Measurements from ENCODE around the gene HMGXB3. TPM values are rescaled to one million over a fixed set of nuclear protein-coding genes. Genes with fewer than 3 reads are reported as not detected.

HMGXB3 gene
- total RNA-seq, 1 experiment from 2014 or later, result 43.8 TPM

DNA sequence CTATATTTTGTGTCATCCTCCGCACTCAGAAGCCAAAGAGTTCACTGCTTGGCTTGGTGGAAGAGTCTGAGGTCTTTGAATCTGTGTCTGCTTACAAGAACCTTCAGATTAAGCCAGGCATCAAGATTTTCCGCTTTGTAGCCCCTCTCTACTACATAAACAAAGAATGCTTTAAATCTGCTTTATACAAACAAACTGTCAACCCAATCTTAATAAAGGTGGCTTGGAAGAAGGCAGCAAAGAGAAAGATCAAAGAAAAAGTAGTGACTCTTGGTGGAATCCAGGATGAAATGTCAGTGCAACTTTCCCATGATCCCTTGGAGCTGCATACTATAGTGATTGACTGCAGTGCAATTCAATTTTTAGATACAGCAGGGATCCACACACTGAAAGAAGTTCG lies 19.3 kb upstream of the HMGXB3 start:
- Histone ChIP-seq H3K4me1 (peaks cover 34% of the 10 kb centered on the region), H3K36me3 (ENCODE audit: control insufficient read depth, insufficient read depth, low read length) (peaks cover 3% of the 10 kb centered on the region), H3K9me3 (no peaks in the 10 kb centered on the region), H3K4me3 (ENCODE audit: low read depth, low read length) (no peak overlapping the region), H3K27me3 (replicated peaks; ENCODE audit: control insufficient read depth, insufficient read depth, low read length) (no peaks in the 10 kb centered on the region)
- no peak for DNase-seq
- peaks cover 33% of the 10 kb centered on the region for H3K4me1 Mint-ChIP-seq (ENCODE audit: low read depth, unreplicated experiment)
- H3K27me3 Mint-ChIP-seq (ENCODE audit: insufficient read depth, unreplicated experiment), result no peaks in the 10 kb centered on the region
- H3K36me3 Mint-ChIP-seq (ENCODE audit: insufficient read depth, unreplicated experiment), result peaks cover 24% of the 10 kb centered on the region
- H3K9me3 Mint-ChIP-seq (ENCODE audit: unreplicated experiment), result no peaks in the 10 kb centered on the region
- ChIA-PET POLR2A (no interaction called here), CTCF (no interaction called here)
- intact Hi-C loops (cut with micrococcal nuclease; ENCODE audit: unreplicated experiment), result no loop called here
- TF ChIP-seq, protein P1, sequence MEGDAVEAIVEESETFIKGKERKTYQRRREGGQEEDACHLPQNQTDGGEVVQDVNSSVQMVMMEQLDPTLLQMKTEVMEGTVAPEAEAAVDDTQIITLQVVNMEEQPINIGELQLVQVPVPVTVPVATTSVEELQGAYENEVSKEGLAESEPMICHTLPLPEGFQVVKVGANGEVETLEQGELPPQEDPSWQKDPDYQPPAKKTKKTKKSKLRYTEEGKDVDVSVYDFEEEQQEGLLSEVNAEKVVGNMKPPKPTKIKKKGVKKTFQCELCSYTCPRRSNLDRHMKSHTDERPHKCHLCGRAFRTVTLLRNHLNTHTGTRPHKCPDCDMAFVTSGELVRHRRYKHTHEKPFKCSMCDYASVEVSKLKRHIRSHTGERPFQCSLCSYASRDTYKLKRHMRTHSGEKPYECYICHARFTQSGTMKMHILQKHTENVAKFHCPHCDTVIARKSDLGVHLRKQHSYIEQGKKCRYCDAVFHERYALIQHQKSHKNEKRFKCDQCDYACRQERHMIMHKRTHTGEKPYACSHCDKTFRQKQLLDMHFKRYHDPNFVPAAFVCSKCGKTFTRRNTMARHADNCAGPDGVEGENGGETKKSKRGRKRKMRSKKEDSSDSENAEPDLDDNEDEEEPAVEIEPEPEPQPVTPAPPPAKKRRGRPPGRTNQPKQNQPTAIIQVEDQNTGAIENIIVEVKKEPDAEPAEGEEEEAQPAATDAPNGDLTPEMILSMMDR (IDR thresholded peaks at IDR 0.05; ENCODE audit: insufficient read depth in 1 of 2, low read depth in 1 of 2, low read length in 1 of 2, severe bottlenecking in 1 of 2, unreplicated experiment in 1 of 2), result no peak
- H3K4me3 Mint-ChIP-seq (ENCODE audit: unreplicated experiment), result no peak overlapping the region
- no TSS peak for BruUV-seq (replicated peaks)
- H3K27ac Mint-ChIP-seq (ENCODE audit: unreplicated experiment), result no peak overlapping the region

DNA sequence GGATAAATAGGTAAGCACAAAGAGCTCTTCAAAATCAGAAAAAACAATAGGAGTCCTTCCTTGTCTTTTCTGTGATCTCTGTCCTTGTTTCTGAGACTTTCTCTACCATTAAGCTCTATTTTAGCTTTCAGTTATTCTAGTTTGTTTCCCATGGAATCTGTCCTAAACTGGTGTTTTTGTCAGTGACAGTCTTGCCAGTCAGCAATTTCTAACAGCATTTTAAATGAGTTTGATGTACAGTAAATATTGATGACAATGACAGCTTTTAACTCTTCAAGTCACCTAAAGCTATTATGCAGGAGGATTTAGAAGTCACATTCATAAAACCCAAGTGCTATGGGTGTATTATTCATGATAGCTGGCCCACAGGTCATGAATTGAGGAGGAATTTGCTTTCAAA lies 18.0 kb upstream of the HMGXB3 start:
- intact Hi-C loops (cut with micrococcal nuclease; ENCODE audit: unreplicated experiment), result no loop called here
- H3K27me3 Mint-ChIP-seq (ENCODE audit: insufficient read depth, unreplicated experiment), result no peaks in the 10 kb centered on the region
- BruUV-seq (replicated peaks), result no TSS peak
- H3K9me3 Mint-ChIP-seq (ENCODE audit: unreplicated experiment), result no peaks in the 10 kb centered on the region
- DNase-seq, result no peak
- H3K36me3 Mint-ChIP-seq (ENCODE audit: insufficient read depth, unreplicated experiment), result peaks cover 13% of the 10 kb centered on the region
- peaks cover 3% of the 10 kb centered on the region for H3K36me3 ChIP-seq (ENCODE audit: control insufficient read depth, insufficient read depth, low read length)
- TF ChIP-seq, protein P1 (IDR thresholded peaks at IDR 0.05; ENCODE audit: insufficient read depth in 1 of 2, low read depth in 1 of 2, low read length in 1 of 2, severe bottlenecking in 1 of 2, unreplicated experiment in 1 of 2), result no peak
- POLR2A ChIA-PET, result interaction anchor here (1.1 kb wide), 1 partner anchor 22 kb away, joined by 3 read pairs; the partner anchor contains the start of gene SLC26A2
- no peak overlapping the region for H3K4me3 Mint-ChIP-seq (ENCODE audit: unreplicated experiment)
- CTCF ChIA-PET, result interaction anchor here (1.3 kb wide), 1 partner anchor 80 kb away, joined by 7 read pairs; no protein-coding TSS in a partner anchor
- H3K4me1 Mint-ChIP-seq (ENCODE audit: low read depth, unreplicated experiment), result peaks cover 26% of the 10 kb centered on the region
- peaks cover 32% of the 10 kb centered on the region for H3K4me1 ChIP-seq
- no peaks in the 10 kb centered on the region for H3K9me3 ChIP-seq
- no peaks in the 10 kb centered on the region for H3K27me3 ChIP-seq (replicated peaks; ENCODE audit: control insufficient read depth, insufficient read depth, low read length)
- no peak overlapping the region for H3K27ac Mint-ChIP-seq (ENCODE audit: unreplicated experiment)
- H3K4me3 ChIP-seq (ENCODE audit: low read depth, low read length), result no peak overlapping the region

DNA sequence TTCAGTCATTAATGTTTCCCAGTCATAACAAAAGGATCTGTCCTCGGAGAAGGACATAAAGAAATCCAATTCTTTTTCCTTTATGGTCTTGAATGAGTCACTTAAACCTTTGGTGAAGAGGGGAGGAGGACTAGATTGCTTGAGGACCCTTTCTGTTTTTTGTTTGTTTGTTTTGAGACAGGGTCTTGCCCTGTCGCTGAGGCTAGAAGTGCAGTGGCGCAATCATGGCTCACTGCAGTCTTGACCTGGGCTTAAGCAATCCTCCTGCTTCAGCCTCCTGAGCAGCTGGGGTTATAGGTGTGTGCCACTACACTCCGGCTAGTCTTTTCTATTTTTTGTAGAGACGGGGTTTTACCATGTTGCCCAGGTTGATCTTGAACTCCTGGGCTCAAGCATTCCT lies 12.4 kb upstream of the HMGXB3 start:
- TF ChIP-seq, protein P1 (IDR thresholded peaks at IDR 0.05; ENCODE audit: insufficient read depth in 1 of 2, low read depth in 1 of 2, low read length in 1 of 2, severe bottlenecking in 1 of 2, unreplicated experiment in 1 of 2), result no peak
- Mint-ChIP-seq H3K27ac (ENCODE audit: unreplicated experiment) (no peak overlapping the region), H3K4me3 (ENCODE audit: unreplicated experiment) (no peak overlapping the region), H3K9me3 (ENCODE audit: unreplicated experiment) (no peaks in the 10 kb centered on the region), H3K27me3 (ENCODE audit: insufficient read depth, unreplicated experiment) (no peaks in the 10 kb centered on the region), H3K36me3 (ENCODE audit: insufficient read depth, unreplicated experiment) (no peaks in the 10 kb centered on the region), H3K4me1 (ENCODE audit: low read depth, unreplicated experiment) (peaks cover 23% of the 10 kb centered on the region)
- no peaks in the 10 kb centered on the region for H3K9me3 ChIP-seq
- intact Hi-C loops (cut with micrococcal nuclease; ENCODE audit: unreplicated experiment), result no loop called here
- peak; percentile 54 to 60 for DNase-seq
- no peaks in the 10 kb centered on the region; the same call in 1 of the 2 replicates for H3K36me3 ChIP-seq (ENCODE audit: control insufficient read depth, insufficient read depth, low read length)
- no peaks in the 10 kb centered on the region for H3K27me3 ChIP-seq (replicated peaks; ENCODE audit: control insufficient read depth, insufficient read depth, low read length)
- POLR2A ChIA-PET, result no interaction called here
- H3K4me3 ChIP-seq (ENCODE audit: low read depth, low read length), result no peak overlapping the region
- peaks cover 26% of the 10 kb centered on the region for H3K4me1 ChIP-seq
- BruUV-seq (replicated peaks), result no TSS peak
- CTCF ChIA-PET, result interaction anchor here (1.2 kb wide), 1 partner anchor 154 kb away, joined by 4 read pairs; no protein-coding TSS in a partner anchor
